Astrocyte (in vitro differentiated cells and primary cell): ENCODE measurements around the gene IL13. TPM values are rescaled to one million over a fixed set of nuclear protein-coding genes. Genes with fewer than 3 reads are reported as not detected.
A peak's percentile ranks its signal among the peaks of the same experiment; 100 is the strongest.

Experiments
- DNase-seq: peaks from one replicate; pipeline ENCODE4 v3.0.0-alpha.2; 2010; ENCODE audit warnings: low read depth
- FAIRE-seq: peaks from 2 replicates; lab custom pipeline; 2011; peaks lifted over from hg19 to GRCh38; lab: Jason Lieb, UNC
- H2AFZ ChIP-seq: 2 replicates; pipeline ENCODE4 v1.6.0; 2012; ENCODE audit warnings: low read depth, low read length, inconsistent platforms
- H3K27ac ChIP-seq: 2 replicates; pipeline ENCODE4 v1.5.1; 2011; ENCODE audit warnings: low read depth, low read length, inconsistent platforms
- H3K27me3 ChIP-seq: 2 replicates; pipeline ENCODE4 v1.6.0; 2011; ENCODE audit warnings: low read length, inconsistent platforms; ENCODE audit not compliant: insufficient read depth
- H3K36me3 ChIP-seq: 2 replicates; pipeline ENCODE4 v1.5.1; 2011; ENCODE audit warnings: low read length, inconsistent platforms; ENCODE audit not compliant: insufficient read depth
- H3K4me1 ChIP-seq: 2 replicates; pipeline ENCODE4 v1.5.1; 2011; ENCODE audit warnings: low read length, inconsistent platforms; ENCODE audit not compliant: insufficient read depth
- H3K4me2 ChIP-seq: 2 replicates; pipeline ENCODE4 v1.6.0; 2012; ENCODE audit warnings: low read length, inconsistent platforms
- H3K4me3 ChIP-seq: 2 replicates; pipeline ENCODE4 v1.5.1; 2011; ENCODE audit warnings: low read depth, mild to moderate bottlenecking, low read length, inconsistent platforms; ENCODE audit not compliant: insufficient read depth
- H3K79me2 ChIP-seq: 2 replicates; pipeline ENCODE4 v1.6.0; 2012; ENCODE audit warnings: mild to moderate bottlenecking, low read length, inconsistent platforms; ENCODE audit not compliant: insufficient read depth
- H3K9ac ChIP-seq: 2 replicates; pipeline ENCODE4 v1.6.0; 2012; ENCODE audit warnings: mild to moderate bottlenecking, low read length, inconsistent platforms
- H3K9me3 ChIP-seq: 2 replicates; pipeline ENCODE4 v1.5.1; 2012; ENCODE audit warnings: low read depth, mild to moderate bottlenecking, low read length, inconsistent platforms; ENCODE audit not compliant: insufficient read depth
- H4K20me1 ChIP-seq: 2 replicates; pipeline ENCODE4 v1.6.0; 2012; ENCODE audit warnings: low read length, inconsistent platforms; ENCODE audit not compliant: insufficient read depth
- H3K27ac Mint-ChIP-seq: one replicate; pipeline ENCODE4 v1.8.0; 2021; ENCODE audit warnings: mild to moderate bottlenecking, mixed read lengths; ENCODE audit not compliant: unreplicated experiment
- H3K27me3 Mint-ChIP-seq: one replicate; pipeline ENCODE4 v1.8.0; 2021; ENCODE audit warnings: low read depth, mixed read lengths; ENCODE audit not compliant: unreplicated experiment
- H3K36me3 Mint-ChIP-seq: one replicate; pipeline ENCODE4 v1.8.0; 2021; ENCODE audit warnings: low read depth, mixed read lengths; ENCODE audit not compliant: unreplicated experiment
- H3K4me1 Mint-ChIP-seq: one replicate; pipeline ENCODE4 v1.8.0; 2021; ENCODE audit warnings: low read depth, mixed read lengths; ENCODE audit not compliant: unreplicated experiment
- H3K4me3 Mint-ChIP-seq: one replicate; pipeline ENCODE4 v1.8.0; 2021; ENCODE audit warnings: mild to moderate bottlenecking, moderate library complexity, mixed read lengths; ENCODE audit not compliant: unreplicated experiment
- H3K9me3 Mint-ChIP-seq: one replicate; pipeline ENCODE4 v1.8.0; 2021; ENCODE audit warnings: mild to moderate bottlenecking, mixed read lengths; ENCODE audit not compliant: unreplicated experiment
- EZH2 ChIP-seq: IDR thresholded peaks from 2 replicates; pipeline ENCODE4 v1.6.1; 2012; ENCODE audit warnings: mild to moderate bottlenecking, low read length, inconsistent platforms; ENCODE audit not compliant: insufficient read depth
- total RNA-seq: library from RNA; stranded (reverse); gene quantifications from 2 replicates; pipeline ENCODE4 v1.2.1, GENCODE V29; 2021
- TF ChIP-seq, protein P1 (sequence below): IDR thresholded peaks from 2 replicates; pipeline ENCODE4 v1.5.1; 2011; ENCODE audit warnings: low read depth, mild to moderate bottlenecking, inconsistent platforms, low read length, moderate library complexity; ENCODE audit not compliant: insufficient read depth

The IL13 gene
- total RNA-seq, 1 donor from 2014 or later = not detected

DNA sequence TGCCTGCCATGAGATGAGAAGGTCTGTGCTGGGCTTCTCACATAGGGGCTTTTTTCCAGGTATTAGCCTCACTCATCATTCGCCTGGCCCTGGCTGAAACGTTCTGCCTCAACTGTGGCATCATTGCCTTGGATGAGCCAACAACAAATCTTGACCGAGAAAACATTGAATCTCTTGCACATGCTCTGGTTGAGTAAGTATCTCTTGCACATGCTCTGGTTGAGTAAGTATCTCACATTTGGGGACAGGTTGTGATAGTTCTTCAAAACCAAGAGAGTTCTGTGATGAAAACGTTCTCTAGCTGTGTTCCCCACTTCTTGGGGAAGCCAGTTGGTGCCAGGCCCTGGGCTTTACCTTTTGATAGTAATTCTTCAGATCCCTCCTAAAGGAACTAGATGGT lies 17.4 kb upstream of the IL13 start:
- Mint-ChIP-seq H3K27ac (no peak overlapping the region), H3K4me3 (no peak overlapping the region), H3K4me1 (peaks cover 2% of the 10 kb centered on the region), H3K9me3 (no peaks in the 10 kb centered on the region), H3K27me3 (no peaks in the 10 kb centered on the region), H3K36me3 (peaks cover 18% of the 10 kb centered on the region)
- no peak for FAIRE-seq
- DNase-seq = no peak
- Histone ChIP-seq H4K20me1 (no peaks in the 10 kb centered on the region), H3K4me1 (no peaks in the 10 kb centered on the region), H3K79me2 (no peaks in the 10 kb centered on the region), H3K9ac (no peak overlapping the region), H2AFZ (no peak overlapping the region), H3K36me3 (peaks cover 16% of the 10 kb centered on the region), H3K9me3 (no peaks in the 10 kb centered on the region), H3K4me3 (no peak overlapping the region), H3K27me3 (no peaks in the 10 kb centered on the region), H3K27ac (no peak overlapping the region), H3K4me2 (no peak overlapping the region)
- TF ChIP-seq, protein P1, sequence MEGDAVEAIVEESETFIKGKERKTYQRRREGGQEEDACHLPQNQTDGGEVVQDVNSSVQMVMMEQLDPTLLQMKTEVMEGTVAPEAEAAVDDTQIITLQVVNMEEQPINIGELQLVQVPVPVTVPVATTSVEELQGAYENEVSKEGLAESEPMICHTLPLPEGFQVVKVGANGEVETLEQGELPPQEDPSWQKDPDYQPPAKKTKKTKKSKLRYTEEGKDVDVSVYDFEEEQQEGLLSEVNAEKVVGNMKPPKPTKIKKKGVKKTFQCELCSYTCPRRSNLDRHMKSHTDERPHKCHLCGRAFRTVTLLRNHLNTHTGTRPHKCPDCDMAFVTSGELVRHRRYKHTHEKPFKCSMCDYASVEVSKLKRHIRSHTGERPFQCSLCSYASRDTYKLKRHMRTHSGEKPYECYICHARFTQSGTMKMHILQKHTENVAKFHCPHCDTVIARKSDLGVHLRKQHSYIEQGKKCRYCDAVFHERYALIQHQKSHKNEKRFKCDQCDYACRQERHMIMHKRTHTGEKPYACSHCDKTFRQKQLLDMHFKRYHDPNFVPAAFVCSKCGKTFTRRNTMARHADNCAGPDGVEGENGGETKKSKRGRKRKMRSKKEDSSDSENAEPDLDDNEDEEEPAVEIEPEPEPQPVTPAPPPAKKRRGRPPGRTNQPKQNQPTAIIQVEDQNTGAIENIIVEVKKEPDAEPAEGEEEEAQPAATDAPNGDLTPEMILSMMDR = no peak
- TF ChIP-seq EZH2 = no peak

DNA sequence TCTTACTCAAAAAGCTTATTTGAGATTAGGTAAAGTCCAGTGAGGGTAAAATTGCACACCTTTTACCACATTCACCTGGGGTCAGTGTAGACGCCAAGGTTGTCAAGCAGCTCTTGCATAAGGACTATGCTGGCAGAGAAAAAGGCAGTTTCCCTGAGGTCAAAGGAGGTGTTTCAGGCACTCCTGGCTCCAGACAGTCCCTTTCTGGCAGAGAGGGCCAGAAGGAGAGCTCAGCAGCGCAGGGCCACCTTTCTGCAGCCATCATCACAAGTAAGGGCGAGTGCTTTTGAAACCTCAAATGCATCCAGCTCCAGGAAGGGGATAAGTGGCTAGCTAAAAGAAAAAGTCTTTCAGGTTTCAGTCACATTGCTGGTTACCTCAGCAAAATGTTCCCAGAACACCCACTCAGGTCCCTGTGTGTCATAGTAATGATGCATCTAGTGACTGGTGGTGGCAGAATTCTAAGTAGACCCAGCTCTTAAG lies 16.7 kb upstream of the IL13 start:
- Mint-ChIP-seq H3K9me3 (no peaks in the 10 kb centered on the region), H3K36me3 (peaks cover 18% of the 10 kb centered on the region), H3K27ac (peak overlapping the region; percentile 18), H3K4me1 (peaks cover 1% of the 10 kb centered on the region), H3K27me3 (no peaks in the 10 kb centered on the region), H3K4me3 (no peak overlapping the region)
- peaks cover 16% of the 10 kb centered on the region for H3K36me3 ChIP-seq
- no peak overlapping the region for H3K4me3 ChIP-seq
- no peak overlapping the region for H2AFZ ChIP-seq
- H3K4me2 ChIP-seq = no peak overlapping the region
- no peaks in the 10 kb centered on the region for H3K27me3 ChIP-seq
- H3K4me1 ChIP-seq = no peaks in the 10 kb centered on the region
- H3K9ac ChIP-seq = no peak overlapping the region
- H3K27ac ChIP-seq = no peak overlapping the region
- FAIRE-seq = no peak
- no peak for DNase-seq
- TF ChIP-seq, protein P1 = no peak
- TF ChIP-seq EZH2 = no peak
- no peaks in the 10 kb centered on the region for H3K79me2 ChIP-seq
- H3K9me3 ChIP-seq = no peaks in the 10 kb centered on the region
- H4K20me1 ChIP-seq = no peaks in the 10 kb centered on the region

DNA sequence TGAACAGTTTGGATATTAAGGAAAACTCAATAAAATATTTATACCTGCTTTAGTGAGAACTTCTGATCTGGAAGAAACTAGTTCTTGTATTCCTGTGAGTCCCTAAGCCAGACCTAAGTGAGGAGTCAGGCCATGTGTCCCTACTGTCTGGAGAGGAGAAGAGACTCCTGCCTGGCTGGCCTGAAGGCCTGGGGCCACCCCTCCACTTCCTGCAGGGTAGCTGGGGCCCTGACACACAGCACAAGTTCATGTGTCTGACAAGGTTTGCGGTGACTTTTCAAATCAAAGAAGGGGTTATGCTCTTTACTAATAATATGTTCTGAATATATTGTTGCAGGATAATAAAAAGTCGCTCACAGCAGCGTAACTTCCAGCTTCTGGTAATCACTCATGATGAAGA lies 16.1 kb upstream of the IL13 start:
- Histone ChIP-seq H3K27me3 (no peaks in the 10 kb centered on the region), H3K9me3 (no peaks in the 10 kb centered on the region), H2AFZ (no peak overlapping the region), H3K27ac (no peak overlapping the region), H3K79me2 (no peaks in the 10 kb centered on the region), H3K9ac (no peak overlapping the region), H3K4me1 (no peaks in the 10 kb centered on the region), H4K20me1 (no peaks in the 10 kb centered on the region), H3K36me3 (peaks cover 16% of the 10 kb centered on the region), H3K4me2 (no peak overlapping the region), H3K4me3 (no peak overlapping the region)
- DNase-seq (no peak), FAIRE-seq (no peak)
- Mint-ChIP-seq H3K27ac (no peak overlapping the region), H3K27me3 (no peaks in the 10 kb centered on the region), H3K9me3 (no peaks in the 10 kb centered on the region), H3K4me1 (peaks cover 1% of the 10 kb centered on the region), H3K4me3 (no peak overlapping the region), H3K36me3 (peaks cover 18% of the 10 kb centered on the region)
- no peak for TF ChIP-seq EZH2
- TF ChIP-seq, protein P1 = no peak
